ENCODE results near the gene LPP.

The LPP gene

GRCh38 chr3:188349933-188350332 lies 196.0 kb downstream of the LPP start:
- peaks cover 7% of the 10 kb centered on the region for H3K4me1 ChIP-seq (ENCODE audit: insufficient read depth, low read length)
- H3K9me3 ChIP-seq (ENCODE audit: control insufficient read depth, insufficient read depth, low read length): no peaks in the 10 kb centered on the region
- no peak overlapping the region for H3K9ac ChIP-seq (ENCODE audit: low read depth, low read length)
- no peaks in the 10 kb centered on the region; the same call in 1 of the 2 replicates for H3K36me3 ChIP-seq (ENCODE audit: insufficient read depth, low read length)

- H3K9me3 ChIP-seq (ENCODE audit: control insufficient read depth, insufficient read depth, low read length): no peaks in the 10 kb centered on the region
- no peak overlapping the region for H3K9ac ChIP-seq (ENCODE audit: low read depth, low read length)
- peaks cover 7% of the 10 kb centered on the region for H3K4me1 ChIP-seq (ENCODE audit: insufficient read depth, low read length)
- no peaks in the 10 kb centered on the region; the same call in 1 of the 2 replicates for H3K36me3 ChIP-seq (ENCODE audit: insufficient read depth, low read length)
These were observed 197.0 kb downstream of the LPP start for GRCh38 chr3:188350961-188351360.

- H3K4me1 ChIP-seq (ENCODE audit: insufficient read depth, low read length): peaks cover 7% of the 10 kb centered on the region
- H3K36me3 ChIP-seq (ENCODE audit: insufficient read depth, low read length): no peaks in the 10 kb centered on the region; the same call in 1 of the 2 replicates
These were observed 197.7 kb downstream of the LPP start for GRCh38 chr3:188351648-188352047.

GRCh38 chr3:188352196-188352927 lies 198.4 kb downstream of the LPP start:
- Histone ChIP-seq H3K9ac (ENCODE audit: low read depth, low read length) (no peak overlapping the region), H3K4me1 (ENCODE audit: insufficient read depth, low read length) (peaks cover 7% of the 10 kb centered on the region), H3K9me3 (ENCODE audit: control insufficient read depth, insufficient read depth, low read length) (no peaks in the 10 kb centered on the region), H3K36me3 (ENCODE audit: insufficient read depth, low read length) (no peaks in the 10 kb centered on the region; the same call in 1 of the 2 replicates)

More at GRCh38 chr3:188351648-188352047, 197.7 kb downstream of the LPP start:
- no peaks in the 10 kb centered on the region for H3K9me3 ChIP-seq (ENCODE audit: control insufficient read depth, insufficient read depth, low read length)
- H3K9ac ChIP-seq (ENCODE audit: low read depth, low read length): no peak overlapping the region

- Histone ChIP-seq H3K9me3 (ENCODE audit: control insufficient read depth, insufficient read depth, low read length) (no peaks in the 10 kb centered on the region), H3K9ac (ENCODE audit: low read depth, low read length) (no peak overlapping the region), H3K4me1 (ENCODE audit: insufficient read depth, low read length) (peaks cover 5% of the 10 kb centered on the region), H3K36me3 (ENCODE audit: insufficient read depth, low read length) (no peaks in the 10 kb centered on the region; the same call in 1 of the 2 replicates)
These were observed 199.5 kb downstream of the LPP start for GRCh38 chr3:188353426-188353825.

- H3K4me1 ChIP-seq (ENCODE audit: insufficient read depth, low read length): no peaks in the 10 kb centered on the region; the same call in 1 of the 2 replicates
- no peak overlapping the region for H3K9ac ChIP-seq (ENCODE audit: low read depth, low read length)
- H3K36me3 ChIP-seq (ENCODE audit: insufficient read depth, low read length): no peaks in the 10 kb centered on the region
- H3K9me3 ChIP-seq (ENCODE audit: control insufficient read depth, insufficient read depth, low read length): no peaks in the 10 kb centered on the region
These were observed 205.0 kb downstream of the LPP start for GRCh38 chr3:188358787-188359493.

GRCh38 chr3:188360364-188360881 lies 206.5 kb downstream of the LPP start:
- Histone ChIP-seq H3K36me3 (ENCODE audit: insufficient read depth, low read length) (no peaks in the 10 kb centered on the region), H3K9ac (ENCODE audit: low read depth, low read length) (no peak overlapping the region), H3K4me1 (ENCODE audit: insufficient read depth, low read length) (no peaks in the 10 kb centered on the region; the same call in 1 of the 2 replicates), H3K9me3 (ENCODE audit: control insufficient read depth, insufficient read depth, low read length) (no peaks in the 10 kb centered on the region)

- Histone ChIP-seq H3K4me1 (ENCODE audit: insufficient read depth, low read length) (no peaks in the 10 kb centered on the region; the same call in 1 of the 2 replicates), H3K36me3 (ENCODE audit: insufficient read depth, low read length) (no peaks in the 10 kb centered on the region)
These were observed 207.9 kb downstream of the LPP start for GRCh38 chr3:188361888-188362287.

GRCh38 chr3:188362405-188362831 lies 208.5 kb downstream of the LPP start:
- Histone ChIP-seq H3K9me3 (ENCODE audit: control insufficient read depth, insufficient read depth, low read length) (no peaks in the 10 kb centered on the region), H3K36me3 (ENCODE audit: insufficient read depth, low read length) (no peaks in the 10 kb centered on the region), H3K4me1 (ENCODE audit: insufficient read depth, low read length) (no peaks in the 10 kb centered on the region; the same call in 1 of the 2 replicates), H3K9ac (ENCODE audit: low read depth, low read length) (no peak overlapping the region)

More at GRCh38 chr3:188361888-188362287, 207.9 kb downstream of the LPP start:
- H3K9me3 ChIP-seq (ENCODE audit: control insufficient read depth, insufficient read depth, low read length): no peaks in the 10 kb centered on the region
- no peak overlapping the region for H3K9ac ChIP-seq (ENCODE audit: low read depth, low read length)

- Histone ChIP-seq H3K4me1 (ENCODE audit: insufficient read depth, low read length) (no peaks in the 10 kb centered on the region), H3K9me3 (ENCODE audit: control insufficient read depth, insufficient read depth, low read length) (no peaks in the 10 kb centered on the region), H3K36me3 (ENCODE audit: insufficient read depth, low read length) (no peaks in the 10 kb centered on the region), H3K9ac (ENCODE audit: low read depth, low read length) (no peak overlapping the region)
These were observed 211.2 kb downstream of the LPP start for GRCh38 chr3:188365184-188365583.

GRCh38 chr3:188365988-188366698 lies 212.2 kb downstream of the LPP start:
- Histone ChIP-seq H3K4me1 (ENCODE audit: insufficient read depth, low read length) (no peaks in the 10 kb centered on the region), H3K36me3 (ENCODE audit: insufficient read depth, low read length) (no peaks in the 10 kb centered on the region), H3K9ac (ENCODE audit: low read depth, low read length) (no peak overlapping the region), H3K9me3 (ENCODE audit: control insufficient read depth, insufficient read depth, low read length) (no peaks in the 10 kb centered on the region)

GRCh38 chr3:188367678-188368077 lies 213.7 kb downstream of the LPP start:
- Histone ChIP-seq H3K4me1 (ENCODE audit: insufficient read depth, low read length) (no peaks in the 10 kb centered on the region), H3K9me3 (ENCODE audit: control insufficient read depth, insufficient read depth, low read length) (no peaks in the 10 kb centered on the region), H3K36me3 (ENCODE audit: insufficient read depth, low read length) (no peaks in the 10 kb centered on the region), H3K9ac (ENCODE audit: low read depth, low read length) (no peak overlapping the region)

GRCh38 chr3:188369526-188369925 lies 215.6 kb downstream of the LPP start:
- H3K4me1 ChIP-seq (ENCODE audit: insufficient read depth, low read length): no peaks in the 10 kb centered on the region
- no peak overlapping the region for H3K9ac ChIP-seq (ENCODE audit: low read depth, low read length)
- H3K9me3 ChIP-seq (ENCODE audit: control insufficient read depth, insufficient read depth, low read length): no peaks in the 10 kb centered on the region

More at GRCh38 chr3:188369526-188369925, 215.6 kb downstream of the LPP start:
- no peaks in the 10 kb centered on the region for H3K36me3 ChIP-seq (ENCODE audit: insufficient read depth, low read length)
